ENCODE data around the gene TRNAU1AP. TPM values are rescaled to one million over a fixed set of nuclear protein-coding genes. Genes with fewer than 3 reads are reported as not detected.

TRNAU1AP gene
- total and polyA plus RNA-seq, 2 of the 13 experiments (the other 11 are each of a cell fraction or from before 2014, with no cell fraction given), result 29.0 to 42.9 TPM

DNA sequence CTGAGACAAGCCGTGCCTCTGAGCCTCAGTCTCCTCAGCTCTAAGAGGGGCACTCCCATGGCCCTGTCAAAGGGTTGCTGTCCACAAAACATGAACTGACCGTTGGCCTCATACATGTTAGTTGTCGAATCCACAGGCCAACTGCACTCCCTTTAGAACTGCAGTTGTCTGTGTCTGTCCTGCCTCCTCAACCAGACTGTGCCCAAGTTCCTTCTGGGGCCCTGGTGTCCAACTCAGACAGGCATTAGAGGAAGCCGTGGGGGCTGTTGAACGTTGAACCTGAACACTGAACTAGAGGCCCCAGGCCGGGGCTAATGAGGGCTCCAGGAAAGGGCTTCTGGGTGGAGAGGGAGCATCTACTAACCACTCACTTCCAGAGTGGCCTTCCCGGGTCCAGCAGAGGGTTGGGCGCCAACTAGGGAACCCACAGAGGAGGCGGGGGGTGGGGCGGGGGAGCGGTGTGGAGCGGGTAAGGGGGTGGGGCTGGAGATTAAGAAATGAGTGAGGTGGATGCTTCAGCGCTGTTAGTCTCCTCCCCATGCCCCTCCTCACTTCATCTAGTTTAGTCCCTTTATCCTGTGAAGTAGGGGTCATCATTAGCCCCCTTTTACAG, 38.9 kb downstream of the TRNAU1AP start, which contains the start of gene RAB42 (continued):
- TF ChIP-seq, protein P1, sequence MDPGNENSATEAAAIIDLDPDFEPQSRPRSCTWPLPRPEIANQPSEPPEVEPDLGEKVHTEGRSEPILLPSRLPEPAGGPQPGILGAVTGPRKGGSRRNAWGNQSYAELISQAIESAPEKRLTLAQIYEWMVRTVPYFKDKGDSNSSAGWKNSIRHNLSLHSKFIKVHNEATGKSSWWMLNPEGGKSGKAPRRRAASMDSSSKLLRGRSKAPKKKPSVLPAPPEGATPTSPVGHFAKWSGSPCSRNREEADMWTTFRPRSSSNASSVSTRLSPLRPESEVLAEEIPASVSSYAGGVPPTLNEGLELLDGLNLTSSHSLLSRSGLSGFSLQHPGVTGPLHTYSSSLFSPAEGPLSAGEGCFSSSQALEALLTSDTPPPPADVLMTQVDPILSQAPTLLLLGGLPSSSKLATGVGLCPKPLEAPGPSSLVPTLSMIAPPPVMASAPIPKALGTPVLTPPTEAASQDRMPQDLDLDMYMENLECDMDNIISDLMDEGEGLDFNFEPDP (CRISPR knock-in tag; conservative IDR thresholded peaks at IDR 0.05), result no peak
- TF ChIP-seq ETV5 (CRISPR knock-in tag; IDR thresholded peaks at IDR 0.05; ENCODE audit: borderline replicate concordance) (peak; percentile 42; the same call in 1 of the 2 replicates), ARNTL (CRISPR knock-in tag; IDR thresholded peaks at IDR 0.05) (0 out of 2 replicates have a peak, but pooled peaks have one; percentile 17), ZSCAN29 (CRISPR knock-in tag; conservative IDR thresholded peaks at IDR 0.05) (no peak), ZFP36L2 (CRISPR knock-in tag; IDR thresholded peaks at IDR 0.05) (no peak), REXO4 (CRISPR knock-in tag; IDR thresholded peaks at IDR 0.05; ENCODE audit: borderline replicate concordance) (no peak), MBD4 (IDR thresholded peaks at IDR 0.05; ENCODE audit: borderline replicate concordance, low read length) (no peak), BRD4 (CRISPR knock-in tag; IDR thresholded peaks at IDR 0.05) (no peak; the same call in 1 of the 2 replicates), POGZ (CRISPR knock-in tag; IDR thresholded peaks at IDR 0.05) (peak; percentile 49; the same call in 1 of the 2 replicates), TBP (CRISPR knock-in tag; IDR thresholded peaks at IDR 0.05) (no peak), CEBPG (CRISPR knock-in tag; IDR thresholded peaks at IDR 0.05) (no peak), FOXM1 (CRISPR knock-in tag; IDR thresholded peaks at IDR 0.05) (no peak), KDM5B (CRISPR knock-in tag; IDR thresholded peaks at IDR 0.05; ENCODE audit: borderline replicate concordance) (no peak; the same call in 1 of the 2 replicates), SETDB1 (CRISPR knock-in tag; IDR thresholded peaks at IDR 0.05; ENCODE audit: borderline replicate concordance) (no peak), FOXP1 (IDR thresholded peaks at IDR 0.05) (no peak), FOXP1 (CRISPR knock-in tag; IDR thresholded peaks at IDR 0.05) (no peak), ZNF776 (CRISPR knock-in tag; IDR thresholded peaks at IDR 0.05) (0 out of 2 replicates have a peak, but pooled peaks have one; percentile 31), NAIF1 (CRISPR knock-in tag; IDR thresholded peaks at IDR 0.05; ENCODE audit: borderline replicate concordance) (no peak)
- TF ChIP-seq, protein P2, sequence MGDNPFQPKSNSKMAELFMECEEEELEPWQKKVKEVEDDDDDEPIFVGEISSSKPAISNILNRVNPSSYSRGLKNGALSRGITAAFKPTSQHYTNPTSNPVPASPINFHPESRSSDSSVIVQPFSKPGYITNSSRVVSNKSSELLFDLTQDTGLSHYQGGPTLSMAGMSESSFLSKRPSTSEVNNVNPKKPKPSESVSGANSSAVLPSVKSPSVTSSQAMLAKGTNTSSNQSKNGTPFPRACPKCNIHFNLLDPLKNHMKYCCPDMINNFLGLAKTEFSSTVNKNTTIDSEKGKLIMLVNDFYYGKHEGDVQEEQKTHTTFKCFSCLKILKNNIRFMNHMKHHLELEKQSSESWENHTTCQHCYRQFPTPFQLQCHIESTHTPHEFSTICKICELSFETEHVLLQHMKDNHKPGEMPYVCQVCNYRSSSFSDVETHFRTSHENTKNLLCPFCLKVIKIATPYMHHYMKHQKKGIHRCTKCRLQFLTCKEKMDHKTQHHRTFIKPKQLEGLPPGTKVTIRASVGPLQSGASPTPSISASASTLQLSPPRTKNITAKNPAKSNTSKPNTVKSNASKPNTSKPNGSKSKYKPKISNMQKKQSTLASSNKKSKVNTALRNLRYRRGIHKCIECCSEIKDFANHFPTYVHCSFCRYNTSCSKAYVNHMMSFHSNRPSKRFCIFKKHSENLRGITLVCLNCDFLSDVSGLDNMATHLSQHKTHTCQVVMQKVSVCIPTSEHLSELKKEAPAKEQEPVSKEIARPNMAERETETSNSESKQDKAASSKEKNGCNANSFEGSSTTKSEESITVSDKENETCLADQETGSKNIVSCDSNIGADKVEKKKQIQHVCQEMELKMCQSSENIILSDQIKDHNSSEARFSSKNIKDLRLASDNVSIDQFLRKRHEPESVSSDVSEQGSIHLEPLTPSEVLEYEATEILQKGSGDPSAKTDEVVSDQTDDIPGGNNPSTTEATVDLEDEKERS (CRISPR knock-in tag; IDR thresholded peaks at IDR 0.05), result no peak
- TF ChIP-seq, protein P3, sequence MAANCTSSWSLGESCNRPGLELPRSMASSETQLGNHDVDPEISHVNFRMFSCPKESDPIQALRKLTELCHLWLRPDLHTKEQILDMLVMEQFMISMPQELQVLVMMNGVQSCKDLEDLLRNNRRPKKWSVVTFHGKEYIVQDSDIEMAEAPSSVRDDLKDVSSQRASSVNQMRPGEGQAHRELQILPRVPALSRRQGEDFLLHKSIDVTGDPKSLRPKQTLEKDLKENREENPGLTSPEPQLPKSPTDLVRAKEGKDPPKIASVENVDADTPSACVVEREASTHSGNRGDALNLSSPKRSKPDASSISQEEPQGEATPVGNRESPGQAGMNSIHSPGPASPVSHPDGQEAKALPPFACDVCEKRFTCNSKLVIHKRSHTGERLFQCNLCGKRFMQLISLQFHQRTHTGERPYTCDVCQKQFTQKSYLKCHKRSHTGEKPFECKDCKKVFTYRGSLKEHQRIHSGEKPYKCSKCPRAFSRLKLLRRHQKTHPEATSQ (CRISPR knock-in tag; IDR thresholded peaks at IDR 0.05; ENCODE audit: borderline replicate concordance), result no peak
- TF ChIP-seq, protein P4, sequence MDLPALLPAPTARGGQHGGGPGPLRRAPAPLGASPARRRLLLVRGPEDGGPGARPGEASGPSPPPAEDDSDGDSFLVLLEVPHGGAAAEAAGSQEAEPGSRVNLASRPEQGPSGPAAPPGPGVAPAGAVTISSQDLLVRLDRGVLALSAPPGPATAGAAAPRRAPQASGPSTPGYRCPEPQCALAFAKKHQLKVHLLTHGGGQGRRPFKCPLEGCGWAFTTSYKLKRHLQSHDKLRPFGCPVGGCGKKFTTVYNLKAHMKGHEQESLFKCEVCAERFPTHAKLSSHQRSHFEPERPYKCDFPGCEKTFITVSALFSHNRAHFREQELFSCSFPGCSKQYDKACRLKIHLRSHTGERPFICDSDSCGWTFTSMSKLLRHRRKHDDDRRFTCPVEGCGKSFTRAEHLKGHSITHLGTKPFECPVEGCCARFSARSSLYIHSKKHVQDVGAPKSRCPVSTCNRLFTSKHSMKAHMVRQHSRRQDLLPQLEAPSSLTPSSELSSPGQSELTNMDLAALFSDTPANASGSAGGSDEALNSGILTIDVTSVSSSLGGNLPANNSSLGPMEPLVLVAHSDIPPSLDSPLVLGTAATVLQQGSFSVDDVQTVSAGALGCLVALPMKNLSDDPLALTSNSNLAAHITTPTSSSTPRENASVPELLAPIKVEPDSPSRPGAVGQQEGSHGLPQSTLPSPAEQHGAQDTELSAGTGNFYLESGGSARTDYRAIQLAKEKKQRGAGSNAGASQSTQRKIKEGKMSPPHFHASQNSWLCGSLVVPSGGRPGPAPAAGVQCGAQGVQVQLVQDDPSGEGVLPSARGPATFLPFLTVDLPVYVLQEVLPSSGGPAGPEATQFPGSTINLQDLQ (CRISPR knock-in tag; IDR thresholded peaks at IDR 0.05), result no peak
